Motor neuron (in vitro differentiated cells): ENCODE data around the gene AOPEP. TPM values are rescaled to one million over a fixed set of nuclear protein-coding genes. Genes with fewer than 3 reads are reported as not detected.
A peak's percentile ranks its signal among the peaks of the same experiment; 100 is the strongest.
"Not testable (repeated sequence)": the region's sequence is repeated elsewhere in the genome, so short reads cannot be mapped to it uniquely, and the experiment has no call there.

Source experiments
- ATAC-seq, 8 experiments: fragments of 200-7000 bp; cut with Tn5 transposase; replicated peaks in 6 of 8; 2 replicates each; pipeline ENCODE4 v1.8.0; 2021; ENCODE audit warnings: mild to moderate bottlenecking in 8 of 8, moderate library complexity in 8 of 8
- H3K27ac ChIP-seq, 2 donors: fragments of 250-450 bp; sonication (Bioruptor Pico); 2 replicates each; pipeline ENCODE4 v1.9.0; 2021; ENCODE audit warnings: antibody characterized with exemption in 2 of 2, mild to moderate bottlenecking in 2 of 2, moderate library complexity in 1 of 2
- H3K4me1 ChIP-seq, 2 donors: fragments of 250-450 bp; sonication (Bioruptor Pico); replicated peaks in 1 of 2; 2 replicates each; pipeline ENCODE4 v1.6.1; 2021; ENCODE audit warnings: antibody characterized with exemption in 2 of 2, mild to moderate bottlenecking in 2 of 2, moderate library complexity in 1 of 2
- H3K4me3 ChIP-seq, 5 donors: fragments of 250-450 bp; sonication (Bioruptor Pico); 2 replicates each; pipeline ENCODE4 v1.9.0; 2021; ENCODE audit warnings: antibody characterized with exemption in 5 of 5, mild to moderate bottlenecking in 5 of 5, moderate library complexity in 4 of 5
- WGBS, 10 experiments: fragments of 450-650 bp; shearing (Covaris generic); methylation state at CpG; one replicate each; pipeline ENCODE4 v1.0.0; 2022; 5-methylcytosine and 5-hydroxymethylcytosine counted together
- in situ Hi-C, 9 experiments: fragments of 400-800 bp; cut with MboI; loops; one replicate each; pipeline ENCODE4 v1.15.0; 2021; ENCODE audit warnings: low sequenced_read_pairs in 9 of 9, low pct_unique_long_range_greater_than_20kb in 2 of 9; ENCODE audit not compliant: unreplicated experiment in 9 of 9
- total RNA-seq, 8 experiments: library from RNA; unstranded; fragments of 300-600 nt; gene quantifications; 2 replicates each; pipeline versions ENCODE4 v1.2.3 to v1.2.4, GENCODE V29; 2022

Gene AOPEP
- total RNA-seq, 8 experiments from 2014 or later, result 8.0 to 152 (median 16.8) TPM

DNA sequence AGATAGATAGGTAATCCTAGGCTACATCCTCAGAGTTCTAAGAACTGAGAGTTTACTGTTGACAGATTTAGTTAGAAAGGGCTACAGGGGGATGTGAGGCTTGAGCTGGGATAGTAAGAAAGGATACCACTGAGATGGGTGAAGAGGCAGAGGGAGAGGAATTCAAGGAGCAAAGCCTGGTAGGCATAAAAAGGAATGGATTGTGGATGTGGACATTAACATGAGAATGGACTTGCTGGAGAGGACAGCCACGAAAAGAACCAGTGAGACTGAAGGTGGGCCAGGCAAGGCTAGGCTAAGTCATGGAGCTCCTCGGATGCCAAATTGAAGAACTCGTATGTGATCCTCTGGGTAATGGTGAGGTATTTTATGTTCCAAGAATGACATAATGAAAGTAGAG is 211.9 kb downstream of the AOPEP start:
- in situ Hi-C loops, result no loop called here
- 75 to 100% (median 92%) methylated on average over 2 to 3 of the region's 3 CpGs; no CpG with 5 or more reads in 3 of the 10 experiments for WGBS, 10 experiments
- no peak overlapping the region for H3K4me3 ChIP-seq
- peaks cover 5 to 11% of the 10 kb centered on the region in 2 donors for H3K4me1 ChIP-seq
- H3K27ac ChIP-seq, result no peak overlapping the region
- no peak for ATAC-seq

DNA sequence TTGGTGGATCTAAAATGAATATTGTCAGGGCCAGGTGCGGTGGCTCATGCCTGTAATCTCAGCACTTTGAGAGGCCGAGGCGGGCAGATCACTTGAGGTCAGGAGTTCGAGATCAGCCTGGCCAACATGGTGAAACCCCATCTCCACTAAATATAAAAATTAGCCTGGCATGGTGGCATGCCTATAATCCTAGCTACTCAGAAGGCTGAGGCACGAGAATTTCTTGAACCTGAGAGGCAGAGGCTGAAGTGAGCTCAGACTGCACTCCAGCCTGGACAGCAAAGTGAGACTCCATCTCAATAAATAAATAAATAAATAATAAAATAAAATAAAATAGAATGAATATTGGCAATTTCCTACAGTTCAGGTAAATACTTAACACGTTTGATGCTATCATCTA is 213.8 kb downstream of the AOPEP start:
- H3K4me3 ChIP-seq, ATAC-seq, H3K27ac ChIP-seq, in situ Hi-C loops: not testable (repeated sequence)
- 68 to 100% (median 95%) methylated on average over 1 to 6 of the region's 6 CpGs for WGBS, 10 experiments
- peaks cover 4 to 12% of the 10 kb centered on the region in 2 donors for H3K4me1 ChIP-seq

DNA sequence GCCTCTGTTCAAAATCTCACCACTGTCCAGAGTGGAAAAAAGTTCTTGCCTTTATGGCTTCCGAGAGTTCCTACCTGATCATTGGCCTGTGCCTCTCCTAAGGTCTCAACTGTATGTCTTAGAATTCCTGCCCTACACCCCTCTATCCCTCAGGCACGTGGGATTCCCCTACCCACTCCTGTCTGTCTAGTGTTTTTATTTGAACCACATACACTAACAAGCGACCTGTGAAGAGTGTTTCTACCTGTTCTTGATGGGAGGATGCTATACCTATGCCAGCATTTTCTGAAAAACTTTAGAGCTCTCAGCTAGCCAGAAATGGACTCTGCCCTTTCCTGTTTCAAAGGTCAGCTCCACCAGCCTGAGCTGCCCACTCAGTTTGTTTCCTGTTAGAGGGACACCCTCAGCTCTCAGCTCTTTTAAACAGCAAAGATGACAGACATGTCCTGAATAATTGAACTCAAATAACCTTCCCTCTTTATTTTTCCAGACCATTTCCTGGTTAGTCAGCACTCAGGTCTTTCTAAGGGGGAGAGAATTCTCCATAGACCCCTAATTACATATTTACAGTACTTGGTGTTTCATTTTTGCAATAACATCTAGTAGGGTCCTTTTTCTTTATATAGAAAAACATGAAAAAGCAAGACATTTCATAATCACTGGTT is 214.8 kb downstream of the AOPEP start:
- in situ Hi-C loops, result no loop called here
- no peak overlapping the region for H3K27ac ChIP-seq
- 39 to 100% (median 90%) methylated on average over 1 to 3 of the region's 3 CpGs; no CpG with 5 or more reads in 1 of the 10 experiments for WGBS, 10 experiments
- peaks cover 4 to 12% of the 10 kb centered on the region in 2 donors for H3K4me1 ChIP-seq
- no peak overlapping the region for H3K4me3 ChIP-seq
- no peak for ATAC-seq

DNA sequence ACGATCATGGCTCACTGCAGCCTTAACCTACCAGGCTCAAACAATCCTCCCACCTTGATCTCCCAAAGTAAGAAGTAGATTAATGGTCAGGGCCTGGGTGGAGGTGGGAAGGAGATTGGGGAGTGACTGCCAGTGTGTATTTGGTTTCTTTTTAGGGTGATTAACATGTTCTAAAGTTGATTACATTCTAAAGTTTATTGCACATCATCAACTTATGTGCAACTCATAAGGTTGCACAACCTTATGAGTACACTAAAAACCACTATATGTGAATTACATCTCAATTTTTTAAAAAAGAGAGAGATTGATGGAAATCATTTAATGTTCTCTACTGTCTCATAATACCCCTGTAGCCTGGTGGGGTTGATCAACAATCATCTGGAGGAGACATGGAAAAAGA is 218.1 kb downstream of the AOPEP start:
- H3K4me3 ChIP-seq, result no peak overlapping the region
- H3K4me1 ChIP-seq, result peaks cover 17 to 20% of the 10 kb centered on the region in 2 donors
- peak in 3 of 8 experiments; percentile 15 to 60 (median 40) for ATAC-seq
- in situ Hi-C loops, result no loop called here
- no peak overlapping the region for H3K27ac ChIP-seq
- 80 to 100% (median 94%) methylated on average over 1 of the region's 1 CpG; no CpG with 5 or more reads in 4 of the 10 experiments for WGBS, 10 experiments

DNA sequence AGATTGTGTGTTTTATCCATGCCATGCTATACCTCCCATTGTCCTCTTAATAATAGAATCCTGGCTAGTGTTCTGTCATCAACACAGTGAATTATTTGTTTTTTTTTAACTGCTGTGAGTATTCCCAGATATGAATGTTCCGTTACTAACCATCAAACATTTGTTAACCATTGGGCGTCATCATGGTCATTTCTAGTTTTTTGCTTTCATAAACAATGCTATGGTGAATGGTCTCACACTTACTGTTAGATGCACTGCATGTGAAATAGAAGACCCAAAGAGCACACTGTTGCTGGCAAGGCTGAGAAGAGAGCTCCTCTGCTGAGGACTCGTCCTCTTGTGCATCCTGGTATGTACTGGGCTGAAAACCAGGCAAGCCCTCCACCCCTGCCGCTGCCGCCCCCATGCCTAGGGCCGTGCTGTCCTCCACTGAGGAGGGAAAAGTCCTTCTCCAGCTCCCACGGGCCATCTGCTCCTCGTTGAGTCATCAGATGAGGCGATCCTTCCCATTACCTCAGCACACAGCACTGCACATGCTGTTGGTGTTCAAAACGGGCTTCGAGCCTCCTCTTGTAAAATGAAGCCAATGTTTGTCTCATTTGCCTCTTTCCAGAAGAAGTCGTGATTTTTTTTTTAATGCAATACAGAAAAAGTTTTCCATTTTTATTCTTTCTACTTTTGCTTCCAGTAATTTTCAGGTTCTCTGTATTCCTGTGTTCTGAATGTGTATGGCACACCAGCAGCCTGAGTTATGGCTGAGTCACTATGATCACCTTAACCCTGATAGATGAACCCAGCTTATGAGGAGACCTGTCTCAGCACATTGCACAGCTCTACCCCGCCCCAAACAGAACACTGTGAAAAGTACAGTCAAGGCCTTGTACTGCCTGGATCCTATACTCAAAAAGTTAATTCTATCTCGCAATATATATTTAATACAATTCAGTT is 219.0 kb downstream of the AOPEP start:
- WGBS, 10 experiments, result 12 to 100% (median 92%) methylated on average over 1 to 8 of the region's 14 CpGs; no CpG with 5 or more reads in 1 of the 10 experiments
- H3K27ac ChIP-seq, result no peak overlapping the region
- H3K4me3 ChIP-seq, result no peak overlapping the region
- in situ Hi-C loops, result no loop called here
- peak; percentile 50 to 97 (median 90) for ATAC-seq
- peaks cover 25 to 28% of the 10 kb centered on the region in 2 donors for H3K4me1 ChIP-seq

DNA sequence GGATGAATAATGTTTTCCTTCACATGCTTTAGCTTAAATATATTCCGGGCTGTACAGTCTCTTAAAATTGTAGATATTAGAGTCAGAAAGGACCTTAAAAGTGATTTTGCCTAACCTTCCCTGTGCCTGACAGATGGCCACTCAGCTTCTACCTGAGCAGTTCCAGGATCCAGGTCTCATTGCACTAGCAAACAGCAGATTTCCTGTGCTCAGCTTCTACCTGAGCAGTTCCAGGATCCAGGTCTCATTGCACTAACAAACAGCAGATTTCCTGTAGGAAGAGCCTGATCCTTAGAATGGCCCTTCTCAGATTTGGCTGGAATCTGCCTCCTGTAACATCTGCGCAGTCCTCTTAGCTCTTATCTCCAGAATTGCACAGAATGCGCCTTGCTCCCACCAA is 219.8 kb downstream of the AOPEP start:
- ATAC-seq, result no peak
- H3K27ac ChIP-seq, result no peak overlapping the region
- WGBS, 10 experiments, result 67 to 100% (median 91%) methylated on average over 1 to 3 of the region's 3 CpGs; no CpG with 5 or more reads in 2 of the 10 experiments

DNA sequence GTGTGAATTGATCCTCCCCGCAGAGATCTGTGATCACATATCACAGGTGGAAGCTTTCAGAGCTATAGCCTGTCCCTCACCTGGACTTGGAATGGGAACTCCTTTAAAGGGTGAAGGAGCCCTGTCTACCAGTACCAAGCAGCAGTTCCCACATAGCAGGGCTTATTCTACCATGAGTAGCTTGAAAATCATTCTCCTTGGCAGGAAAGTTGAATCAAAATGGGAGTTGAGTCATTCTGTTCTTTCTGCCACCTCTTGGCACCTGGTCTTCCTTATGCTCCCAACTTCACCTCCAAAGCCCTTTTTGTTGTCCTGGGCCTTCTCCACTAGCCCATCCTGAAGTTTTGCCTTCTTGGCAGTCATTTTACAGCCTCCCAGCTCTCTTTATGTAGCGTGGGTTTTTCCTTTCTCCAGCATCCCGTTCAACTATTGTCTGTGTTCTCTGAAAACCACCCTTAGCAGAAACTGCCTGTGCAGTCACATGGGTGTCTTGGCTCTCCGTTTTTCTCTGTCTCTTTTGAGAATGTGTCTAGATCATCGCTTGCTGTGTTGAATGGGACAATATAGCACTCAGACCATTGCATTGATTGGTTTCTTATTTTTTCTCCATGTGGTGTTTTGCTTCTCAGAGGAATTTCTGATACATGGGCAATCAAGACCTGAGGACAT is 222.2 kb downstream of the AOPEP start:
- Histone ChIP-seq H3K4me1 (peaks cover 29 to 41% of the 10 kb centered on the region in 2 donors), H3K27ac (no peak overlapping the region), H3K4me3 (no peak overlapping the region)
- WGBS, 10 experiments, result 40 to 88% (median 67%) methylated on average over 2 to 5 of the region's 5 CpGs; no CpG with 5 or more reads in 3 of the 10 experiments
- in situ Hi-C loops, result no loop called here
- peak in 3 of 8 experiments; percentile 20 to 39 (median 27) for ATAC-seq

More for the DNA sequence above, 219.8 kb downstream of the AOPEP start:
- in situ Hi-C loops, result no loop called here
- Histone ChIP-seq H3K4me3 (no peak overlapping the region), H3K4me1 (peaks cover 31 to 33% of the 10 kb centered on the region in 2 donors)

DNA sequence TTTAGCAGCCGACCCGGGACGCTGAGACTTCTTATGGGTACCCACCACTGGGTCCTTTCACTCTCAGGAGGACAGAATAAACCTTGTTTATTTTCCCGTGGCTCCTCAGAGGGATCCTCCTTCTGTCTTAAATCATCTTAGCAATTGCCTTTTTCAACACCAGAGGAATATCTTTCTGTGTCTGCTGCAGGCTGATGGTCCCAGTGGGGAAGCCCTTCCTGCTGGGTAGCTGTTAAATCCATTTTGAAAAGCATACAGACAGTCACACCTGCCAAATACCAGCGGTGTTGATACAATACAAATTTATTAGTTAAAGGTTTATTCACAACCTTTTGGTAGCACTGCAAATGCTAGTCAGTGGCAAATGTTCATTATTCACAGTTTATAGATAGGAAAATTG is 222.9 kb downstream of the AOPEP start:
- peak in 3 of 8 experiments; percentile 29 to 80 (median 39) for ATAC-seq
- Histone ChIP-seq H3K4me3 (no peak overlapping the region), H3K27ac (peak overlapping the region; percentile 11 to 39), H3K4me1 (peaks cover 29 to 41% of the 10 kb centered on the region in 2 donors)
- WGBS, 10 experiments, result 0 to 100% (median 69%) methylated on average over 1 to 5 of the region's 5 CpGs; no CpG with 5 or more reads in 1 of the 10 experiments
- in situ Hi-C loops, result no loop called here

DNA sequence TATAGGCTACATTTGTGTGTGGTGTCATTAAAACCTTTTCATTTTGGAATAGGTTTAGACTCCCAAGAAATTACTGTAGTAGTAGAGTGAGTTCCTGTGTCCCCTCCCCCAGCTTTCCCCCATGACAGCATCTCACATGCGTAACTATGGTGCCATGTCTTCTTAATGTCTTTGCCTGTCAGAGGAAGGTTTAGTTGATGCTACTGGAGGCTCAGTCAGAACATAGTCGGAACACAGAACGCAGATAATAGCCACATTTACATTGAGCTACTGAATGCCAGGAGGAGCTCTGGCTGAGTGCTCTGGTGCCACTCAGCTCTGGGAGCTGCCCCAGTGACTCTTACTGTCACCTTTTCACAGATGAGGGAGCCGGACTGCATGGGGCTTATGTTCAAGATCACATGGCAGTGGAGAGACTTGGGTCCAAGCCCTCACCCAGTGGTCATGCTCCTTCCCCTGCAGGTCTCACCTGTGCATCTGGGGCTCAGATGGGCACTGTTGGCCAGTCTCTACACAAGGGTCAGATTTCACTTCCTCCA is 223.6 kb downstream of the AOPEP start:
- peak in 3 of 8 experiments; percentile 3 to 30 (median 15) for ATAC-seq
- in situ Hi-C loops, result no loop called here
- 80 to 100% (median 92%) methylated on average over 1 to 3 of the region's 4 CpGs; no CpG with 5 or more reads in 5 of the 10 experiments for WGBS, 10 experiments
- peak overlapping the region; percentile 11 to 39 for H3K27ac ChIP-seq
- H3K4me1 ChIP-seq, result peaks cover 26 to 41% of the 10 kb centered on the region in 2 donors
- no peak overlapping the region for H3K4me3 ChIP-seq

DNA sequence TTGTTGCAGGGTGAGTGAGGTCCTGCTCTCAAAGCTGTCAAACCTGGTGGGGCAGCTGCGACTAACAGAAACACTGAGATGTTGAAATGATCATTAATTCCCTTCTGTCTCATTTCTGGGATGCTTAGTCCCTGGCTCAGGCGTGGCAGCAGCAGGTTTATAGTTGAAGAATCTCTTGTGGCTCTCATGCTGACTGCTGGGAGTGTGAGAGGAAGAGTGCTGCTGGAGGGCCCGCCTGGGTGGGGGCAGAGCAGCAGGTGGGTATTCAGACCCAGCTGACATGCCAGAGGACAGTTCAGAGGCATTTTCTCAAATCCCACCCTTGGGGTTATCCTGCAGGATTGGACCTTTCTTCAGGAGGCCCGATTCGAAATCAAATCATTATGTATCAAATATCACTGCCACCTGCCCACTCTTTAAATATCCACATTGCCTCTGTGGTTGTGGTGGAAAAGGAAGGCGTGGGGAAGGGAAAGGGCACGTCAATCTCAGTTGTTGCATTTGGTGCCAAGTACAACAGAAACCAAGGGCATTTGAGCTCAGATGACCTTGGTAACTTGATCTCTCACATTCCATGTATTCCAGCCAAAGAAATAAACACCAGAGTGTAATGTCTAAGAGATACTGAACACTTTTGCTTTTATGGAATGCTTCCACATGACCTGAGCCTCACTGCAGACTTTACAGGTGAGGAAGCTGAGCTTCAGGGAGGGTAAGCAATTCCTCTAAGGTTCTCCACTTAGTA is 224.3 kb downstream of the AOPEP start:
- H3K4me3 ChIP-seq, result no peak overlapping the region
- in situ Hi-C loops, result no loop called here
- peaks cover 26 to 41% of the 10 kb centered on the region in 2 donors for H3K4me1 ChIP-seq
- H3K27ac ChIP-seq, result peak overlapping the region in 1 of 2 donors; percentile 11
- WGBS, 10 experiments, result 72 to 100% (median 90%) methylated on average over 1 to 5 of the region's 7 CpGs; no CpG with 5 or more reads in 5 of the 10 experiments
- ATAC-seq, result peak in 1 of 8 experiments; percentile 14

DNA sequence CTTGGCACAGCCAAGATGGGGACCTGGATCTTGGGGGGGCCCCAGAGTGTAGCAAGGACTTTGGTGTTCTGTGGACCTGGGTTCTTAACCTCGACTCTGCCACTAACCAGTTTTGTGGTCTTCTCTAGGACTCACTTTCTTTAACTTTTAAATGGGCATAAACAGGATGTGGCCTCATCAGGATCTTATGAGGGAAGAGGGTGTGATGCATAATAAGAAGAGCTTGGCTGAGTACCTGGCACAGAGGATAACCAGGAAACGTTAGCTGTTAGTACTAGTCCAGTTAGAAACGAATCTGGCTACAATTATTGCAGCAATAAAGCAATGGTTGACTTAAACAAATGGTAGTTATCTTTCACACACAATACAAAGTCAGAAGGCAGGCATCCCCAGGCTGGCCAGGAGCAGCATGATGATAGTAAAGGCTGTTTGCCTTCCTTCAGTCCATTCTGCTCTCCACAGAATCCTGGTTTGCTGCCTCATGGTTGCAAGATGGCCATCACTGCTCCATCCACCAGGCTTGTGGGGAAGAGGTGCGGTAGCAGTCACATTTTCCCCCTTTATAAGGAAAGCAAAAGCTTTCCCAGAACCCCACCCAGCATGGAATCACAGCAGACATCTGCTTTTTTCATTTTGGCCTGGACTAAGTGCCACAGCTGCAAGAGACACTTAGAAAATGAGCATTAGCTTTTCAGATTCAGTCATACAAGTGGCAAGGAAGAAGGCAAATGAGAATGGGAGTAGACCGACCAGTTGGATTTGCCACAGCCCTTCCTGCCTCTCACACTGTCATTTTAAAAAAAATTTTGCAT is 225.0 kb downstream of the AOPEP start:
- ATAC-seq, result peak in 2 of 8 experiments; percentile 45 to 89
- Histone ChIP-seq H3K4me1 (peaks cover 26 to 41% of the 10 kb centered on the region in 2 donors), H3K4me3 (no peak overlapping the region), H3K27ac (no peak overlapping the region)
- WGBS, 10 experiments, result 5 to 100% (median 82%) methylated on average over 1 to 4 of the region's 5 CpGs; no CpG with 5 or more reads in 2 of the 10 experiments
- in situ Hi-C loops, result no loop called here
